Esophagus squamous epithelium (tissue), 5 donors: ENCODE results near the gene PIK3C2B. TPM values are rescaled to one million over a fixed set of nuclear protein-coding genes. Genes with fewer than 3 reads are reported as not detected.

Experiments
- DNase-seq: peaks from one replicate; lab custom pipeline; 2025; lab: John Stamatoyannopoulos, UW
- H3K27ac ChIP-seq, 4 donors: fragments of 200-600 bp; sonication (generic); one replicate each; pipeline ENCODE4 v1.5.1; 2016 to 2019; ENCODE audit warnings: mild to moderate bottlenecking in 1 of 4
- H3K27me3 ChIP-seq, 4 donors: fragments of 200-600 bp; sonication (generic); 1 replicate in 3 of 4; 2 replicates in 1 of 4; pipeline versions ENCODE4 v1.5.1 to v1.6.0; 2017 to 2021; ENCODE audit warnings: antibody characterized with exemption in 1 of 4
- H3K36me3 ChIP-seq, 3 donors: fragments of 200-600 bp; sonication (generic); one replicate each; pipeline ENCODE4 v1.5.1; 2016 to 2019
- H3K4me1 ChIP-seq, 3 donors: fragments of 200-600 bp; sonication (generic); one replicate each; pipeline ENCODE4 v1.5.1; 2017 to 2019
- H3K4me3 ChIP-seq, 4 donors: fragments of 200-600 bp; sonication (generic); 1 replicate in 3 of 4; 2 replicates in 1 of 4; pipeline ENCODE4 v1.5.1; 2016 to 2019; ENCODE audit warnings: mild to moderate bottlenecking in 2 of 4, moderate library complexity in 1 of 4
- H3K9me3 ChIP-seq, 3 donors: fragments of 200-600 bp; sonication (generic); one replicate each; pipeline ENCODE4 v1.5.1; 2016 to 2019
- POLR2A ChIP-seq, 4 donors: fragments of 450-650 bp; IDR thresholded peaks; one replicate each; pipeline ENCODE4 v1.6.1; 2017; ENCODE audit warnings: antibody characterized with exemption in 4 of 4, mild to moderate bottlenecking in 4 of 4, moderate library complexity in 3 of 4
- WGBS, 2 donors: methylation state at CpG; one replicate each; pipeline ENCODE4 v1.1.5; 2018; 5-methylcytosine and 5-hydroxymethylcytosine counted together
- intact Hi-C: fragments of 100-400 bp; cut with DNase I; formaldehyde crosslinking; loops from one replicate; pipeline ENCODE4 v1.15.0; 2022
- total RNA-seq, 4 donors: library from RNA; depleted of rRNA; stranded (reverse); fragments of >200 nt; gene quantifications; one replicate each; pipeline ENCODE4 v1.1.0, GENCODE V29; 2016
- TF ChIP-seq, protein P1 (sequence below), 6 experiments: fragments of 450-650 bp in 4 of 6; fragments of 200-600 bp in 2 of 6; sonication (generic) in 2 of 6; IDR thresholded peaks; one replicate each; pipeline ENCODE4 v1.5.1; 2016 to 2019; ENCODE audit warnings: antibody characterized with exemption in 6 of 6, mild to moderate bottlenecking in 4 of 6, moderate library complexity in 4 of 6
- donor health status: DM: yes; HTN: yes; CAD: no.

The PIK3C2B gene
- total RNA-seq, 4 donors from 2014 or later, result 19.4 to 40.2 (median 21.3) TPM

DNA sequence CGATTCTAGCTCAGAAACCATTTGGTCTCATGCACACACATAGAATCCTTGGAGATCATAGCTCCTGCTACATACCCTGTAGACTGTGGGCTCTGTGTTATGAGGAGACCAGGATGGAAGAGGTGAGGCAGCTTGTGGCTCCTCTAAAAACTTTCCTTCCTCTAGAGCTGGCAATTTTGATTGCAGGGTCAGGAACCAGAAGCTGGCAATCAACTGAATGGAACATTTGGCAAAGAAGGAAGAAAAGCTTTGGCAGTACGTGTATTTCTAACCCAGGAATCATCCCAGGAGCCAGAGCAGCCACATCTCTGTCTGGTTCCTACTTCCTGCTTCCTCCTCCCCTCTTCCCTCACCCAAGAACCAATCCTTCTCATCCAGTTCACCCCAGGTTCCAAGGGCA lies 15.7 kb downstream of the PIK3C2B start:
- Histone ChIP-seq H3K27ac (peak overlapping the region in 3 of 4 donors; percentile 10 to 59 (median 51)), H3K4me3 (no peak overlapping the region), H3K9me3 (no peaks in the 10 kb centered on the region), H3K27me3 (no peaks in the 10 kb centered on the region), H3K4me1 (peaks cover 41 to 84% (median 71%) of the 10 kb centered on the region in 3 donors), H3K36me3 (peaks cover 0 to 7% (median 0%) of the 10 kb centered on the region in 3 donors)
- no peak for DNase-seq
- intact Hi-C loops, result no loop called here
- TF ChIP-seq, protein P1, sequence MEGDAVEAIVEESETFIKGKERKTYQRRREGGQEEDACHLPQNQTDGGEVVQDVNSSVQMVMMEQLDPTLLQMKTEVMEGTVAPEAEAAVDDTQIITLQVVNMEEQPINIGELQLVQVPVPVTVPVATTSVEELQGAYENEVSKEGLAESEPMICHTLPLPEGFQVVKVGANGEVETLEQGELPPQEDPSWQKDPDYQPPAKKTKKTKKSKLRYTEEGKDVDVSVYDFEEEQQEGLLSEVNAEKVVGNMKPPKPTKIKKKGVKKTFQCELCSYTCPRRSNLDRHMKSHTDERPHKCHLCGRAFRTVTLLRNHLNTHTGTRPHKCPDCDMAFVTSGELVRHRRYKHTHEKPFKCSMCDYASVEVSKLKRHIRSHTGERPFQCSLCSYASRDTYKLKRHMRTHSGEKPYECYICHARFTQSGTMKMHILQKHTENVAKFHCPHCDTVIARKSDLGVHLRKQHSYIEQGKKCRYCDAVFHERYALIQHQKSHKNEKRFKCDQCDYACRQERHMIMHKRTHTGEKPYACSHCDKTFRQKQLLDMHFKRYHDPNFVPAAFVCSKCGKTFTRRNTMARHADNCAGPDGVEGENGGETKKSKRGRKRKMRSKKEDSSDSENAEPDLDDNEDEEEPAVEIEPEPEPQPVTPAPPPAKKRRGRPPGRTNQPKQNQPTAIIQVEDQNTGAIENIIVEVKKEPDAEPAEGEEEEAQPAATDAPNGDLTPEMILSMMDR (IDR thresholded peaks at IDR 0.05), result no peak
- TF ChIP-seq POLR2A (IDR thresholded peaks at IDR 0.05), result no peak
- WGBS, 2 donors, result 0 to 52% methylated on average over 1 to 2 of the region's 2 CpGs

DNA sequence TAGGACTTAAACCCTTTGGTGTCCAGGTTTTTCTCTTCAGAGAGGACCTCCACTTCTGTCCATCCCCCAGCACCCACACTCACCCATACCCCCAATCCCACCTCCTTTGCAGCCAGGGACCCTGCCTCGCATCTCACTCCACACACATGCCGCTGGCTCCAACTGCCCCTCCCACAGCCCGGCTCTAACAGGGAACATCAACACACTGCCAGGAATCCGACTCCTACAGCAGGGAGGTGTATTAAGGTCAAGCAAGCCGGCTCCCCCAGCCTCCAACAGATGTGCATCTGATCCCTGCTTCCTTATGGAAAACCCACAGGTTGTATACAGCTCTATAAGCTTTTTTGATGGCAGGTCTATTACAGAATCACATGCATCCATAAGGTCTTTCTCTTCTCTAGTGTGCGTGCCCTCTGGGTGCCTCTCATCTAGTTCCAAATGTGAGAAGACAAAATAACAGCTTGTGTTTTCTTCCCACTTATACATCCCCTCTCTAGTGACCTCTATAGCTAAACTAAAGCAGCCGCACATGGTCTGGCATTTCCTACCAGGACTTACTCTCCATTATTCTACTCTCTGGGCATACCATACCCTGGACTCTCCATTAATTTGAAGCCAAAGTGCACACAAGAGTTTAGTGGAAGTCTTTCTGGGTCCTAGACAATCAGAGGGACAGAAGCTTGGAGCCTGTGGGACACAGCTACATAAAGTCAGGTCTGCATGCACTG lies 16.3 kb downstream of the PIK3C2B start:
- TF ChIP-seq POLR2A (IDR thresholded peaks at IDR 0.05), result no peak
- TF ChIP-seq, protein P1 (IDR thresholded peaks at IDR 0.05), result no peak
- intact Hi-C loops, result no loop called here

DNA sequence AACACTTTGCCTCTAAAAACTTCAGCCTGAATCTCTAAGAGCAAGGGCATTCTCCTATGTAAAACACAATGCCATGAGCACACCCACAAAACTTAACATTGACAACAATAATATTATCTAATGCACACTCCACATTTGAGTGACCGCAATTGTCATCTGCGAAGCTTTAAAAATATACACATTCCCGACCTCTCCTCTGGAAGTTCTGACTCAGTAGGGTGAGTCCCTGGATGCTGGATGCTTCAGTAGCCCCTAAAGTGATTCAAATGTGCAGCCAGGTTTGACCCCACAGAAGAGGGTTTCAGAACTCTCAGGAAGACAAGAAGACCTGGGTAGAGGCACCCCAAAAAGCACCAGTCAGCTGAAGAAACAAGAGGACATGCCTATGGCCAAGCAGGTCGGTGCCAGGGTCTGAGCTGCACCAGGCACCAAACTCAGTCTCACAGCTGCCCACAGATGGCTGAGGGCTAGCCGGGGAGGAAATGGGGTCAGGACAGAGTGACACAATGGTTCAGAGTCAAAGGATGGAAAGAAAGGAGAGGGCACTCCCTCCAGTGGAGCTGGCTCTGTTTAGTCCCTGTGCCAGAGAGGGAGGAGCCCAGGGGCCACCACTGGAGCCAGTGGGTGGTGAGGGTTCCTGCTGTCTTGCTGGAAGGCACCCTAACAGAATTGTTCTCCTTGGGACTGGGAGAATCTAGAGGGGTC lies 17.4 kb downstream of the PIK3C2B start:
- no peaks in the 10 kb centered on the region for H3K27me3 ChIP-seq
- peaks cover 0 to 7% (median 0%) of the 10 kb centered on the region in 3 donors for H3K36me3 ChIP-seq
- 61 to 63% methylated on average over 5 of the region's 5 CpGs for WGBS, 2 donors
- no peak for DNase-seq
- intact Hi-C loops, result no loop called here
- peak overlapping the region in 3 of 4 donors; percentile 25 to 39 (median 31) for H3K27ac ChIP-seq
- H3K4me1 ChIP-seq, result peaks cover 41 to 69% (median 65%) of the 10 kb centered on the region in 3 donors
- TF ChIP-seq POLR2A (IDR thresholded peaks at IDR 0.05), result no peak
- no peaks in the 10 kb centered on the region for H3K9me3 ChIP-seq
- no peak overlapping the region for H3K4me3 ChIP-seq

More for the DNA sequence above, 16.3 kb downstream of the PIK3C2B start:
- WGBS, 2 donors, result 77 to 78% methylated on average over 7 of the region's 7 CpGs
- Histone ChIP-seq H3K9me3 (no peaks in the 10 kb centered on the region), H3K27me3 (no peaks in the 10 kb centered on the region), H3K36me3 (peaks cover 0 to 7% (median 0%) of the 10 kb centered on the region in 3 donors), H3K27ac (peak overlapping the region in 3 of 4 donors; percentile 21 to 51 (median 31)), H3K4me1 (peaks cover 41 to 78% (median 71%) of the 10 kb centered on the region in 3 donors), H3K4me3 (no peak overlapping the region)
- no peak for DNase-seq

DNA sequence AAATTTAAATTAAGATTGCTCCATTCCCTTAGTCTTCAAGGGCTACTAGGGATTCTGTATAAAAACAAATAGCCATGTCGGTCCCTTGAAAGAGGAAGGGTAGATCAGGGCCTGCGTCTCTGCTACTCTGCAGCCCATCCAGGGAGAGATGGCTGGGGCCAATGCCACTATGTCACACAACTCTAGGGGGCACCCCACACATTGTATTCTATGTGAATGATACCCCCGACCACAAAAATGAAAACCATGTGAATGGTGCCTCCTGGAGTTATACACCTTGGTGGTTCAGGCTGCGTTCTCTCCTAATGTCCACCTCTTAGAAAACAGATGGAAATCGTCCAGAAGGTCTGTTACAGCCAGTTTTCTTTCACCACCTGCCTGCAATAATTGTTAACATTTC lies 18.0 kb downstream of the PIK3C2B start:
- Histone ChIP-seq H3K4me3 (no peak overlapping the region), H3K27ac (no peak overlapping the region), H3K4me1 (peaks cover 41 to 62% (median 59%) of the 10 kb centered on the region in 3 donors), H3K9me3 (no peaks in the 10 kb centered on the region), H3K36me3 (peaks cover 0 to 7% (median 0%) of the 10 kb centered on the region in 3 donors), H3K27me3 (no peaks in the 10 kb centered on the region)
- WGBS, 2 donors, result 82 to 85% methylated on average over 5 of the region's 5 CpGs
- intact Hi-C loops, result no loop called here
- no peak for DNase-seq
- TF ChIP-seq POLR2A (IDR thresholded peaks at IDR 0.05), result no peak
- TF ChIP-seq, protein P1 (IDR thresholded peaks at IDR 0.05), result no peak

DNA sequence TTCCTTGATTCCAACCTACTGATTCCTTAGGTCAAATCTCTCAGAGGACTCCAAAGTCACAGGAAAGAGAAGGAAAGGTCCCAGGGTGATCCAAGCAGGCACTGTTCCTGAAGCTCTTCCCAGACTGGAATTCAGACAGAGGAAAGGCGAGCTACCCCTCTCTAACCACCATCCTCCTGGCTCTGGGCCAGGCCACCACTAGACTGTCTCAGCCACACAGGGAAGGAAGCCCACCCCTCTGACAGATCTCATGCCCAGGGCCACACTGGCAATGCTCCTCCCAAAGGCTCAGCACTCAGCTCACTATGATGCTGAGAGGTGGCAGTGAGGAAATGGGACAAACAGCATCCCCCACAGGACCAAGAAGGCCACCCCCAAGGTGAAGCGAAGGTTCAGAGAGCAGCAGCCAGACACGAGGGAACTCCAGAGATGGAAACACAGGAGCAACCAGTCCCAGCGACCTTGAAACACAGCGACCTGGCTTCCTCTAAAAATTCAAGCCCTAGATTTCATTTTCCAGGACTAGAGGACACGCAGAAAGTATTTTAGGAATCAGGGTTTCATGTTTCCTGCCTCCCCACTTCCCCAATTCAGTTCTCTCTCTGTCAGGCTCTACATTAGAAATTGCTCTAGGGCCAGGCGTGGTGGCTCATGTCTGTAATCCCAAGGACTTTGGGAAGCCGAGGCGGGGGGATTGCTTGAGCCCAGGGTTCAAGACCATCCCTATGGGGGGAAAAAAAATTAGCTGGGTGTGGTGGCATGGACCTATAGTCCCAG lies 18.8 kb downstream of the PIK3C2B start:
- intact Hi-C loops, result no loop called here
- H3K4me1 ChIP-seq, result peaks cover 39 to 55% (median 53%) of the 10 kb centered on the region in 3 donors
- H3K4me3 ChIP-seq, result no peak overlapping the region
- H3K36me3 ChIP-seq, result peaks cover 0 to 7% (median 0%) of the 10 kb centered on the region in 3 donors
- no peaks in the 10 kb centered on the region for H3K9me3 ChIP-seq
- WGBS, 2 donors, result 72 to 75% methylated on average over 6 to 7 of the region's 9 CpGs
- H3K27me3 ChIP-seq, result no peaks in the 10 kb centered on the region
- DNase-seq, result no peak
- TF ChIP-seq, protein P1 (IDR thresholded peaks at IDR 0.05), result no peak
- TF ChIP-seq POLR2A (IDR thresholded peaks at IDR 0.05), result no peak
- peak overlapping the region in 2 of 4 donors; percentile 14 to 44 for H3K27ac ChIP-seq
